ENCODE data around the gene MOGAT2.
"Not testable (repeated sequence)": the region's sequence is repeated elsewhere in the genome, so short reads cannot be mapped to it uniquely, and the experiment has no call there.

Gene MOGAT2

DNA sequence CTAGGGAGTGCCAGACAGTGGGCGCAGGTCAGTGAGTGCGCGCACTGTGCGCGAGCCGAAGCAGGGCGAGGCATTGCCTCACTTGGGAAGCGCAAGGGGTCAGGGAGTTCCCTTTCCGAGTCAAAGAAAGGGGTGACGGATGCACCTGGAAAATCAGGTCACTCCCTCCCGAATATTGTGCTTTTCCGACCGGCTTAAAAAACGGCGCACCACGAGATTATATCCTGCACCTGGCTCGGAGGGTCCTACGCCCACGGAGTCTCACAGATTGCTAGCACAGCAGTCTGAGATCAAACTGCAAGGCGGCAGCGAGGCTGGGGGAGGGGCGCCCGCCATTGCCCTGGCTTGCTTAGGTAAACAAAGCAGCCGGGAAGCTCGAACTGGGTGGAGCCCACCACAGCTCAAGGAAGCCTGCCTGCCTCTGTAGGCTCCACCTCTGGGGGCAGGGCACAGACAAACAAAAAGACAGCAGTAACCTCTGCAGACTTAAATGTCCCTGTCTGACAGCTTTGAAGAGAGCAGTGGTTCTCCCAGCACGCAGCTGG is 31.2 kb downstream of the MOGAT2 start:
- not testable (repeated sequence) for H3K4me3 ChIP-seq (ENCODE audit: low read depth, low read length)

DNA sequence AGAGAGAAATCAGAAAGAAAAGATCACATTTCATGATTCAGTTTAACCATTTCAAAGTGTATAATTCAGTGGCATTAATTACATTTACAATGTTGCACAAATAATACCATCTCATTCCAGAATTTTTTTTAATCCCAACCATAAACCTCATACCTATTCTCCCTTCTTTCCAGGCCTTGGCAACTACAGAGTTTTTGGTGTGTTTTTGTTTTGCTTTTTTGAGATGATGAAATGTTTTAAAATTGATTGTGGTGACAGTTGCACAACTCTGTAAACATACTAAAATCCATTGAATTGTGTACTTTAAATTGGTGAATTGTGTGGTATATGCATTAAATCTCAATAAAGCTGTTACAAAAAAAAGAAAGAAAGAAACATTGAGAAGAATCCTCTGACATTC is 37.3 kb downstream of the MOGAT2 start:
- not testable (repeated sequence) for H3K4me3 ChIP-seq (ENCODE audit: low read depth, low read length)

DNA sequence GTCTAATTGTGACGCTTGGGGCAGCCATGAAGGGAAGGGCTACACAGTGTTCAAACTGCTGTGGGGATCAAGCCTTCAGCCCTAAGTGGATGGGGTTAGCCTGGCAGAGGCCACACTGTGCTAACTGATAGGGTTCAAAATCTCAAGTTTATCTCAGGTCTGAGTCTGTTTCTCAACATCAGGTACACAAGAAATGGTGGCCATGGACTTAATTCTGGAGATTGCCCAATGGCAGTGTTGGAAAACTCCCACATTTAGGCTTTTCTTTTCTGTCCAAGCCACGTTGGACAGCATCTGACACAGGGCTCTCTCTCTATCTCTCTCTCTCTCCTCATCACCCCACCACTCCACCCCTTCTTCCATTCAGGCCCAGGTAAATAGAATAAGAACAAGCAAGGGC is 40.0 kb downstream of the MOGAT2 start:
- no peak overlapping the region for H3K4me3 ChIP-seq (ENCODE audit: low read depth, low read length)

DNA sequence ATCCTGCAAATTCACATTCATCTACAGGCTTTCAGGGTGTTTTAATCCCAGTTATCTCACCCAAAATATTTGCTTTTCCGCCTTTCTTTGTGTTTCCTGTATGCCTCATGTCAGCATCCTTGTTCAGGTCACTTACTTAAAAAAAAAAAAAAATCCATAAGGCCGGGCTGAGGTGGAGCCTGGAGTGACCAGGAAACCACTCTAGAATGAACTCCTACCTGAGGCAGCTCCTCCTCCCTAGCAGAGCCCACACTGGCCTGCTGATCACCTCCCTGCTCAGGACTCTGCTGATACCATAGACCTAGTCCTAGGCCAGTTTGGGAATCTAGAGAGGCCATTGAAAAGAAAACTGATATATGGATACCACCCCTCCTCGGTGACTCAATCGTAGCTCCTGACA is 42.2 kb downstream of the MOGAT2 start:
- no peak overlapping the region for H3K4me3 ChIP-seq (ENCODE audit: low read depth, low read length)

DNA sequence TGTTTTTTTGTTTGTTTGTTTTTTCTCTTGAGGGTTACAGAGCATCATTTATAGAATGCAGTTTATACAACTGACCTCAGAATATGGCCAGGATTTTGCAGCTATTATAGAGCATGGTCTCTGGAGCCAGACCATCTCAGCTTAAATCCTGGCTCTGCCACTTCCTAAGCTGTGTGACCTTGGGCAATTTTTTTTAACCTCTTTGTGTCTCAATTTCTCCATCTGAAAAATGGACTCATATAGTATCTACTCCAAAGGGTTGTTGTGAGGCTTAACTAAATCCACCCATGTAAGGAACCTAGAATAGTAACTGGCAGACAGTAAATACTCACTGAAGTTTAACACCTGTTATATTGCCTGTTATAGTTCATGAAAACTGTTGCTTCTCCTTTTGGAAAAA is 42.6 kb downstream of the MOGAT2 start:
- no peak overlapping the region for H3K4me3 ChIP-seq (ENCODE audit: low read depth, low read length)

DNA sequence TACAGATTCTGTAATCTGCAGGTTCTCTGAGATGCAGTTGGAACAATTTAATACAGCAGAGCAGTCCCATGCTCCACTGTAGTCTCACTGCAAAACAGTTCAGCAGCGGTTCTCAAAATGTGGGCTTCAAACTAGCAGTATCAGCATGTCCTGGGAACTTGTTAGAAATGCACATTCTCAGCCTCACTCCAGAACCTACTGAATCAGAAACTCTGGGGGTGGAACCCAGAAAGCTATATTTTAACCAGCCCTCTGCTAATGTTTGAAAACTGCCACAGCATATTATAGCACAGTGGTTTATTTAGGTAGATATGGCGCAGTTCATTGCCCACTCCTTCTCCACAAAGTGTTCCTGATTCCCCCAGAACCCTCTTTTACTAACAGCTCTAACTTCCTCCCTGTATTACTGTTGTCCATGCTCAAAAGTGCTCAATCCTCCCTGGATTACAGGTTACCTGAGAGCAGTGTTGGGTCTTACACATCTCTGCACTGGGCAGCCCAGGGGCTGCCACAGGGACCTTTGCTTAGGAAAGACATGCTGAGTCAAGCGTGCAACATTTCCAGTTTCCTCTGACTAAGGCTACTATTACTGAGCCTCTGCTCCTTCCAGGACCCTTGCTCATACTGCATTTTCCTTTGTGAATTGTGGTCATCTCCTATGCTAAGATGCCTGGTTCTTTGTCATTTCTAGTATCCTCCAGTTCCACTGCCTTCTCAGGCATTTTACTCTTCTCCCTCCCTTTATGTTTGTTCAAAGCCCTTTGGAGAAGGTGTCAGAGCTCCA is 43.3 kb downstream of the MOGAT2 start:
- H3K4me3 ChIP-seq (ENCODE audit: low read depth, low read length), result no peak overlapping the region

DNA sequence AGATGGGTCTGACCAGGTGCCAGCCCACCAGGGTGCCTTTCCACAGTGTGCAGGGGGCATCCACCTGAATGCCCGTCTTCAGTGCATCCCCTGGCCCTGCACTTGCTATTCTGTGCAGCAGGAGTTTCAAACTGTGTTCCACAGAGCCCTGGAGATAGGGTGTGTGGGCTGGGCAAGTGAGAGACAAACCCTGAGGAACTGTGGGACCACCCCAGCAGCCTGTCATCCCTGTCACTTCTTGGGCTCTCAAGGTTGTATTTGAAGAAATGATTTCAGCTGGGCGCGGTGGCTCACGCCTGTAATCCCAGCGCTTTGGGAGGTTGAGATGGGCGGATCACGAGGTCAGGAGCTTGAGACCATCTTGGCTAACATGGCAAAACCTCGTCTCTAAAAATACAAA is 44.5 kb downstream of the MOGAT2 start:
- no peak overlapping the region for H3K4me3 ChIP-seq (ENCODE audit: low read depth, low read length)

DNA sequence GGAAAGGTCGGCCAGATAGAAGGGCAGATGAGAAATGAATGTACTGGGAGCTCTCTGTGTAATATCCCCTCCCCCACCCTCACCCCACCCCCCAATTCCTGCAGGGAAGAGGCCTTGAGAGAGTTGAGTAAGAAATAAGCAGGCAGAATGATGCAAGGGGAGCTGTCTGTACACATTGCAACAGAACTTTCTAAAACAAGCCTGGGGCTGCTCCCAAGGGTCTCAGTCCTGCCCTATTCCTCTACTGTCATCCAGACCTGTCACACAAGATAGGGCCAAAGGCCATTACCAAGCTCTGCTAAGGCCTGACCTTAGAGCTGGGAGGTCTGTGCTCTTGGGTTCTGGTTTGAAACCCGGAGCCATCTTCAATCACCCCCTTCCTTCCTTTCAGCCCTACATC is 45.2 kb downstream of the MOGAT2 start:
- H3K4me3 ChIP-seq (ENCODE audit: low read depth, low read length), result no peak overlapping the region

DNA sequence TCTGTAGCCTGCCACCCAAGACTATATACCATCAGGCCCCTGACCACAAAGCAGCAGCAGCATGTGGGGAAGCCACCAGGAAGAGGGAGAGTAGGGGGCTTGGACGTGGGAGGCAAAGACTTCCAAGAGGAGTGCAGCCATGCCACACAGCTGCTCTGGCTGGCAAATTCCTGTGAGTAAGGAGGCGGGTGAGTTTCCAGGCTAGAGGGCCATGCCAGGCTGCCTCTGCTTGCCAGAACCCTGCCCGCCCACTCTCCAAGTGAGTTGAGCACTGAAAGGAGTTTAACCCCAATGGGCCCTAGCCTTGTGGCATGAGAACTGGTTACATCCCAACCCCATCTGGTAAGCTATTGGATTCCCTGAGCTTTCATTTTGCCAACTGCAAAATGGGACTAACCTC is 46.2 kb downstream of the MOGAT2 start:
- H3K4me3 ChIP-seq (ENCODE audit: low read depth, low read length), result no peak overlapping the region

DNA sequence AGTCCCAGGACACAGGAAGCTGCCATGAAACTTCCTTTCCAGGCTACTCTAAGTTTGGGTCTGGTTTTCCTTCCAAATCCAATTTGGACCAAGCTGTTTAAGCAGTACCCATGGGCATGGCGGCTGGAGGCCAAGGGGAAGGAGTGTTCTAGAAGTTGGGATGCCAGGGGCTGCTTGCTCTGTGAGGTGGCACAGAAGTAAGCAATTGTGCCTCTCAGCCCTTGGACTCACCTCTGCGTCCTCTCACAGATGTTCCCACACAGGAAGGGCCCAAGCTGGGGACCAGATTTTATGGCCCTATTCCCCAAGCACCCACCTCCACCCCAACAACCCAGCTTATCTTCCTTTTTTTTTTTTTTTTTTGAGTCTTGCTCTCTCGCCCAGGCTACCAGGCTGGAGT is 47.5 kb downstream of the MOGAT2 start:
- H3K4me3 ChIP-seq (ENCODE audit: low read depth, low read length), result no peak overlapping the region

DNA sequence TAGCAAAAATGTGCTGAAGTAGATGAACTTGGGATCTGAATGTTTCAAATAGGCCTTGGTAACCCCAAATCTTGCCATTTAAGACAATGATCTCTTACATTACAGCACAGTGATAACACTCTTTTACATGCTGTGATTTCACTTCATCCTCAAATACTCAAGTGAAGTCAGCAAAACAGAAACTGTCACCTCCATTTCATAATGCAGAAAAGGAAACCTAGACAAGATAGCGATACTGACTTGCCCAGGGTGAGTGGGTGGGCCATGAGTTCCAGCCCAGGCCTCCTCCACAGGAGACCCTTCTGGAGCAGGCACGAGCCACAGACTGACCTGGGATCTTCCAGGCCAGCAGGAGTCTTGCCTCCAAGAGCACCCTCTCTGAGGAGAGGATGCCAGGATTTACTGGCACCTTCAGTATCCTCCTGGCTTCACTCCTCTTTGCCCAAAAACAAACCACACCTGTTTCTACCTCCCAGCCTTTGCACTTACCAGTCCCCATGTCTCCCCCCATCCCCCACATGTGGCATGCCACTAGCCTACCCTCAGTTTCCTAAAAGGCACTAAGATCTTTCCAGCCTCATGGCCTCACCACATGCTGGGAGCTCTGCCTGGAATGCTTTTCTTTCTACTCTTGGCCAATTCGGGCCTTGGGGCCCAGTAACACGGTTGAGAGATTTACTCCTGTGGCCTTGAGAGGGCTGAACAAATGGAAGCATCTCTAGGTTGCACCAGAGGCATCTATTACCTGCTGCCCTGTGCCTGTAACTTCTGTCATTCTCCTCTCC is 49.0 kb downstream of the MOGAT2 start:
- no peak overlapping the region for H3K4me3 ChIP-seq (ENCODE audit: low read depth, low read length)

DNA sequence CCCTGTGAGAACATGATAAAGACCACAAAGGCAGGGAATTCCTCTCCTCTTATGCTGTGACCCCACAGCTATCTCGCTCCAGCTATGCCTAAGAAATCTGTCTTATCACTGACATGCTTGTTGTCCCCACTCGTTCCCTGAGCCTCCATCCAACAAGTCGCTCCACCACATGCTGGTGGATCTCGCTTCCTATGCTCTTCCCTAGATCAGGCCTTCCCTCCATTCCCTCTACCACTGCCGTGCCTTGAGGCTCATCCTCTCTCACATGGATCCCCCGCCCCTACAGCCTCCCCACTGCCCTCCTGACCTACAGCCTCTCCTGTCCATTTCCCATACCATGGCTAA is 49.6 kb downstream of the MOGAT2 start:
- no peak overlapping the region for H3K4me3 ChIP-seq (ENCODE audit: low read depth, low read length)

DNA sequence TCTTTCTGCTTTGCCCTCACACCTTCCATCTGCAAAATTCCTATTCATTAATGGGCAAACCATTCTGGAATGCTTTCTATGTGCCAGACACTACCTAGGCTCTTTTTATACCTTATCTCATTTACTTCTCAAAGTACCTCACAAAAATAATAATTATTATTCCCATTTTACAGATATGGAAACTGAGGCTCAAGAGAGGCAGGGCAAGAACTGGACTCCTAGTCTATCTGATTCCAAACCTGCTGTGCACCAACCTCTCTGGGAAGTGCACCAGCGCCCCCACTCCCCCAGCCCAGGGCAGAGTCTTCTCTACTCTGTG is 50.1 kb downstream of the MOGAT2 start:
- H3K4me3 ChIP-seq (ENCODE audit: low read depth, low read length), result no peak overlapping the region

DNA sequence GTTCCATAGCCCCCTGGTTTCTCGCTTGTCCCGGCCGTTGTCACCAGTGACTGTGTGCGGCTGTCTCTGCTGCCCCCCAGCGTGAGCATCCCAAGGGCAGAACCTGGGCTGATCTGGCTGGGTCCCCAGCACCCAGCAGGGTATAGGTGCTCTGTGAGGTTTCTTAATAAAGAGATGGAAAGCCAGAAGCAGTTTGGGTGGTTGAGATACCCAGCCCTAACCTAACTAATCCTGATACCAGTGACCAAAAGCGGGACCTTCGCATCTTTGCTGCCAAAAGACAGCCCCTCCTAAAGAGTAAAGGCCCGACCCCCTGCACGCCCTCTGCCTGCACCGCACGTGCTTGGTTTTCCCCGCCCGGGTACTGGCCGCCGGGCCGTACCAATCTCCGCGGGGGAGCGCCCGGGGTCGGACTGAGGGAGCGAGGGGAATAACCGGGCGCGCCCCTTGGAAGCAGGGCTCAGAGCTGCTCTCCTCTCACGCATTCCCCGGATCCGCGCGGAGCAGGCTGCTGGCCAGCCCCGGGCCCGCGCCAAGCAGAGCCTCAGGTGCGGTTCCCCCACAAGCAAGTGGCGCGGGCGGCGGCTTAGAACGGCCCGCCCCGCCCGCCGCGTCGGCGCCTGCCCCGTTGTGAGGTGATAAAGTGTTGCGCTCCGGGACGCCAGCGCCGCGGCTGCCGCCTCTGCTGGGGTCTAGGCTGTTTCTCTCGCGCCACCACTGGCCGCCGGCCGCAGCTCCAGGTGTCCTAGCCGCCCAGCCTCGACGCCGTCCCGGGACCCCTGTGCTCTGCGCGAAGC is 50.7 kb downstream of the MOGAT2 start, which contains the start of gene DGAT2:
Gene DGAT2, plus strand, starts transcription at position 667 of the 797 bp plus-strand sequence. CDS start 214 bp downstream, outside the sequence.
- peak within 1 kb of the TSS; percentile 37 for H3K4me3 ChIP-seq (ENCODE audit: low read depth, low read length)

DNA sequence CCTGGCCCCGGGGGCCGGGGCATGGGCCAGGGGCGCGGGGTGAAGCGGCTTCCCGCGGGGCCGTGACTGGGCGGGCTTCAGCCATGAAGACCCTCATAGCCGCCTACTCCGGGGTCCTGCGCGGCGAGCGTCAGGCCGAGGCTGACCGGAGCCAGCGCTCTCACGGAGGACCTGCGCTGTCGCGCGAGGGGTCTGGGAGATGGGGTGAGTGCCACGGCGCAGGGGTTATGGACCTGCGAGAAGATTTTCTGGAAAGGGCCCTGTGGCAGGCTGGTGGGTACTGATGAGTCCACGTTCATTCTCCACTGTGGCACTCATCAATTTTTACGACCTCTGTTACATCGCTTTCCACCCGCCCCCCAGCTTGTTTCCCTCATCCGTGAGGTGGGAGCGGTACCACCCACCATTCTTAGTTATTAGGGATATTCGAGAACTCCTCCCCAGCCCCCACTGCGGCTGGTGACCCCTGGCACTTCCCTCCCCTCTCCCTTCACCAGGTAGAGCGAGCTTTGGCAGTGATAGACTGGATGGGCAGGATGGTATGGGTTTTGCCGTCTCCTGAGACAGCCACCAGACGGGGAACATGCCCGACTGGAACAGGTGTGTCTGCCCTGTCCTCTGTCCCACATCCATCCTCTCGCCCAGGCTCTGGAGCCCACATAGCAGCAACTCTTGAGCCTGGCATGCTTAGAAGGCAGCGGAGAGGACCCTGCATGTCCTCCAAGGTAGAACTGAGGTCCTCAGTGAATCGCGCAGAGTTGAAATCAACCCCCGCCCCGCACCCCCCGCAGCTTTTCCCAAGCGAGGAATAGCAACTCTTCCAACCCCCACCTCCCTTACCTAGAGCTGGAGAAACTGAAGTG is 51.5 kb downstream of the MOGAT2 start:
- H3K4me3 ChIP-seq (ENCODE audit: low read depth, low read length), result peak overlapping the region; percentile 37

DNA sequence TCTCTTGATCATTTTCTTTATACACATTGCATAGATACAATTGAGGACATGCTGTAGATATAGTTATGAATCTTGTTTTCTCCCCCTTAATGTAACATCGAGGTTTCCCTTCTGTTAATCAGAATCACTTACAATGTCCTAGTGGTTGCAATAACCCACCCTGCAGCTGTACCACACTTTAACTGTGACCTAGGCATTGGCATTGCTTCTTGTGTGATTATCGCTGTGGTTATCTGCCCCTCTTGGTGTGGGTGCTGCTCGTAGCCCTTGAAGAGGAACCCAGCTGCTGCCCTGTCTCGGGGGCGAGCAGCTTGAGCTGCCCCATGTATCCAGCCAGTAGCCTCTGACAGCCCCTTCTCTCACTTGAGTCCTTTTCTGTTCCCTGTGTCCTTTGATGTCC is 52.5 kb downstream of the MOGAT2 start:
- no peak overlapping the region for H3K4me3 ChIP-seq (ENCODE audit: low read depth, low read length)

DNA sequence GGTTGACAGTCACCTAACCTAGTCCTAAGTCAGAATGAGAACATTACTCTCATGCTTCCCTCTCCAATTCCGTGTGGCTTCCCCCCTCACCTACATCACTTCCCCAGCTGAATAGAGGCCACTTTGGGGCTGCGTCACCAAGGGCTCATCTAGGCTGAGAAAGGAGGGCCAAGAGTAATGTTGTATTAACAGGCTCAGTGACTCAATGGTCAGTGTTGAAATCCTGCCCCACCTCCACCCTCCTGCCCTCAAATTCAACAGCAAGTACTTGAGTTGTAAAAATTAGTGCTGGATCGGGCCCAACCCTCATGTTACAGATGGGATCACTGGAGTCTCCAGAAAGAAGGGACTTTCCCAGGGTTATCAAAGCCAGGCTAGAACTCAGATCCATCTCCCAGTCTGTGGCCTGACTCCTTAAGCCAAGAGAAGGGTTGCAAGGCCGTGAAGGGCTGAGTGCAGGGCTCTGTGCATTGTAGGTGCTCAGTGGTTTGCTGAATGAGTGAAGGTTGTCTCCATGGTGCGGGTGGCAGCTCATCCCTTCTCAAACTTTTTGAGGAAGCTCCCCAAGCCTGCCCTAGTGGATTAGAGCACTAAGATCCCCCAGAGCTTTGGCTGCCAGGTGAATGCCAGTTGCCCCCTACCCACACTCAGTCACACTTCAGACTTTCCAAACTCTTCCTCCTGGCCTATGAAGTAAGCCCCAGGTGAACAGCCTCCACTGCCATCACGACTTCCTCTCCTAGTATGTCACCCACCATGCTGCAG is 54.2 kb downstream of the MOGAT2 start:
- no peak overlapping the region for H3K4me3 ChIP-seq (ENCODE audit: low read depth, low read length)

DNA sequence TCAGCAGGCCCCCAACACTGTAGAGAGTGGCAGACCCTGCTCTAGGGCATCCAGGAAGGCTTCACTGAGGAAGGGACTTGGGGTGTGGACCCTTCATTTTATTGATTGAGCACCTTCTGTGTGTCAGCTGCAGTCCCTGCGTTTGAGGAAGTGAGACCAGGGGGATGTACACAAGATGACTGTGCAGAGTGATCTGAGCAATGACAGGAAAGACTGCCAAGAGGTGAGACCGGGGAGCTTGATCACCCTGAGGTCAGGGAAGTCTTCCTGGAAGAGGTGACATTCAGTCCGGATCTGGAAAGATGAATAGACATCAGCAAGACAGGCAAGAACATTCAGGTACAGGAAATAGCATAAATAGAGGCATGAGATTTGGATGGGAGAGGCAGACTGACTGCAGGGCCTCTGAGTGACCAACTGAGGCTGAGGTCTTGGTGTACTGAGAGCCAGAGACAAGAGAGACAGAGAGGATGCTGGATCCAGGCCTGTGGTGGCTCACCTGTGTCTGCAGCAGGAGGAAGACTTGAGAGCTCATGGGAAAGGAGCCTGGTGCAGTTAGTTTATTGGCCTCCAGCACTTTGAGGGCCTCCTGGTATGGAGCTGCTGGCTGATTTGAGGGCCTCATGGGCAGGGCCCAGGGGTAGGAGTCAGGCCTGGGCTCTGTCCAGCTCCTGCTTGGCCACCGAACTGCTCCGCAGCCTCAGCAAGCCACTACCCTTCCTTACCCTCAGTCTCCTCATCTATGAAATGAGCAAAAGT is 56.1 kb downstream of the MOGAT2 start:
- no peak overlapping the region for H3K4me3 ChIP-seq (ENCODE audit: low read depth, low read length)

DNA sequence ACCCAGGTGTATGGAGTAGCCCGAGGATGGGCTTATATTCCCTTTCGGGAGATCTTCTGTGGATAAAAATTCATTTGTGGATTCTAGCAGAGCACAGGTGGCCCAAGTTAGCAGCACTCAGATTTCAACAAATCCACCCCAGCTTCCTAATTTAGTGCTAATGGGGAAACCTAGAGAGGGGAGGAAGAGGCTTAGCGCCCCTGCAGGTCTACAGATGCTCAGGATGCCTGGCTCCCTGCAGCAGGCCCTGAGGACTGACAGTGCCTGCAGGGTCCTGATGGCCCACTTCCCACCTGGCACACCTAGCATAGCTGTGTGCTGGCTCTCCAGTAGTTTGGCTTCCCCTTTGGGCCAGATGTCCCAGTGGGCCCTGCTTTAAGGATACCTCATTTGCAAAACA is 57.4 kb downstream of the MOGAT2 start:
- no peak overlapping the region for H3K4me3 ChIP-seq (ENCODE audit: low read depth, low read length)
